GM23248 (cell line): ENCODE results near the gene TMEM72.

ENCODE experiments used
- EZH2 ChIP-seq: fragments of 200-600 bp; sonication (generic); IDR thresholded peaks from 2 replicates; pipeline ENCODE4 v1.6.1; 2018; ENCODE audit warnings: antibody characterized with exemption, mild to moderate bottlenecking; ENCODE audit not compliant: insufficient read depth, poor library complexity, severe bottlenecking
- EZH2phosphoT487 ChIP-seq: fragments of 200-600 bp; sonication (generic); IDR thresholded peaks from 2 replicates; pipeline ENCODE4 v1.6.1; 2018; ENCODE audit warnings: antibody characterized with exemption, moderate library complexity, mild to moderate bottlenecking, low read depth; ENCODE audit not compliant: insufficient read depth

DNA sequence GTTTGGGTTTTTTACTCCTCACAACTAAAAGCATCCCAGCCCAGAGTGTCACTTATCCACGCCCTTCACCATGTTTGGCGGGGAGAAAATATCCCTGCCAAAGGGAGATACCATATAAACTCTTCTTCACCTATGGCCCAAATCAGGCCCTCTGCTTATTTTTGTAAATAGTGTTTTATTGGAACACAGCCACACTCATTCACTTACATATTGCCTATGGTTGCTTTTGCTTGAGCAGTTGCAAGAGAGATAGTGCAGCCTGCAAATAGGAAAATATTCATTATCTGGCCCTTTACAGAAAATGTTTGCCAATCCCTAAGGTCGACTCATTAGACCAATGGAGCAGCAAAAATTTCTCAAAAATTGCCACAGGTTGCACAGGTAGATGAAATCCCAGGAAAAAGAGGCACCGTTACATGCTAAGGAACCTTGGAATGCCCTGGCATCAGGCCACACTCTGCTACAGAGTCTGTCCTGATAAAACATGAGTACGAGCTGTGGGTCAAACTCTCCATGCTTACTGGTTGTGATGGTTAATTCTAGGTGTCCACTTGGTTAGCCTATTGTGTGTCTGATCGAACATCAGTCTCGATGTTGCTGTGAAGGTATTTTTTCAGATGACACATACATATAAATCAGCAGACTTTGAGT lies 40.6 kb downstream of the TMEM72 start:
- TF ChIP-seq EZH2 = no peak
- no peak for TF ChIP-seq EZH2phosphoT487
